Hematopoietic multipotent progenitor cell (in vitro differentiated cells): ENCODE results near the gene FRMPD3. TPM values are rescaled to one million over a fixed set of nuclear protein-coding genes. Genes with fewer than 3 reads are reported as not detected.

Experiments used
- DNase-seq, 3 donors: peaks; one replicate each; pipeline ENCODE4 v3.0.0-alpha.2; 2011 to 2015; ENCODE audit warnings: low read depth in 2 of 3, low spot score in 2 of 3
- total RNA-seq: library from RNA; depleted of rRNA; stranded (reverse); fragments of >200 nt; gene quantifications from one replicate; pipeline ENCODE4 v1.2.3, GENCODE V29; 2012

The FRMPD3 gene
- total RNA-seq, 1 donor = not detected

DNA sequence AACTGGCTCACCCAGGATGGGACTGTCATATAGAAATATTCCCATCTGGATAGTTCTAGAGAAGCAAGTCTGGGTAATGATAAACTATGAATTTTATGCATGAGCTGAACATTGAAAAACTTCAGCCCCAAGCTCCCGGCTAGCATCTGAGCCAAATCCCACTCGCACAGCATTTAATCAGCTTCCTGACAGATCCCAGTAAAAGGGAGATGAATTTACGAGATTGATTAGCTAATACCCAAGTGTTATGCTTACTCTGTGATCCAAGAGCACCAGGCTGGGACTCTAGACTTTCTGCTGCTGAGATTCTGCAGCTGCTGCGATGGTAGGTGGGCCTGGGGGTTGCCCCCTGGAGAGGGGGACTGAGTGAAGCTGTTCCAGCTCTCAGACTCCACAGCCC lies 28.0 kb downstream of the FRMPD3 start:
- DNase-seq = no peak

DNA sequence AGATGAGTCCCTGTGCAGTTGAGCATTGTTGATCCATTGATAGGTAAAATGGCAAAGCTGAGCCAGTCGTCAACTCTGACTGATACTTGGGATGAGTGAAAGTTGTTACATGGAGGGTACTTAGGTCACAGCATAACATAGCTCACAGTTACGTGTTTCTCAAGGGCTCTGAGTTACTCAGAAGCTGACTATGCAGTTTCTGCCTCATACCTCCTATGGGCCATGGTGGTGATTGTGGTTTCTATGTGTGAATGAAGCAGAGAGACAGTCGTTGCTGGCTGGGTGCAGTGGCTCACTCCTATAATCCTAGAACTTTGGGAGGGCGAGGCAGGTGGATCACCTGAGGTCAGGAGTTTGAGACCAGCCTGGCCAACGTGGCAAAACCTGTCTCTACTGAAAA lies 30.8 kb downstream of the FRMPD3 start:
- DNase-seq = no peak

DNA sequence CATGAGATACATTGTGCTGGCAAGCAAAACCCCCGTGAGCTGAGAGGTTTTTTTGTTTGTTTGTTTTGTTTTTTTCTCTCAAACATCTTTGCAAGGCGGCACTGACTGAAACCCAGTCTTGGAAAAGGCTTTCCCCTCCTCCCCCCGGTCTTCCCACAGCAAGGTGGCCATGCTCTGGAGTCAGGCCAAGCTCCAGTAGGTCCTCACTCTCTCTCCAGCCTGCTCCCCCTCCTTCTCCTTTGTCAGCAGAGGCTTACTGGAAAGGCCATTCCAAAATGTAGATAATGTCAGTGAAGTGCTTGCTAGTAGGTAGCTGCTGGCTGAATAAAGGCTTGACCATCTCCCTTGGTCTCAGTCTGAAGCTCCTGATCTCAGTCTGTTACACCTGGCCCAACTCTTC lies 32.6 kb downstream of the FRMPD3 start:
- DNase-seq = no peak

DNA sequence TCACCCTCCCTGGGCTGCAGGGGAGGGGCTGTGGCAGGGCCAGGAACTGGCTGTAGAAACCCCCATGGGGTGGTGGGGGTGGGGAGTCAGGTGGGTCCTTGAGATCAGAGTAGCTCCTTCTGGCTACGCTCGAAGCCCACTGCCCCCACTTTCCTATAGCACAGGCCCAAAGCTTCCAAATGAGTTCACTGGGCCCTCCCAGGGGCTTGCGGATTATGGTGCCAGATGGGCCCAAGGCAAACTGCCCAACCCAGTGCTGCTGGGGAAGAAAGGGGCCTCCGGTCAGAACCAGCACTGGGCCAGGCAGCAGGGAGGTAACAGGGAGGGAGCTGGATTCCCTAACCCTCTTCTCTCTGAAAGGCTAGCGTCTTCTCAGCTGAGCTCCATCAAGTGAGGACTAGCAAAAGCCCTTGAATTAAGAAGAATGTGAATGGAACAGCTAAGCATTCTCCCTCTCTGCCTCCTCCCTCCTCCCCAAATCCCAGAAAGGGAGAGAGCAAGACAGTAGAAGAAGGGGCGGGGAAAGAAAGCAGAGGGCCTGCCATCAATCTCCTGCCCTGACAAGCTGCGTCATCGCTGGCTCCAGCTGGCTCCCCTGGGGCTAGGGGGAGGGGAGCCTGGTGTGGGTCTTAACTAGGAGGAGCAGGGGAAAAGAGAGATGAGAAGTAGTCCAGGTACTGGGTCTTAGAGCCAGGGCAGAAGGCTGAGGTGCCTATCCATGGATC lies 34.7 kb downstream of the FRMPD3 start:
- DNase-seq = no peak

DNA sequence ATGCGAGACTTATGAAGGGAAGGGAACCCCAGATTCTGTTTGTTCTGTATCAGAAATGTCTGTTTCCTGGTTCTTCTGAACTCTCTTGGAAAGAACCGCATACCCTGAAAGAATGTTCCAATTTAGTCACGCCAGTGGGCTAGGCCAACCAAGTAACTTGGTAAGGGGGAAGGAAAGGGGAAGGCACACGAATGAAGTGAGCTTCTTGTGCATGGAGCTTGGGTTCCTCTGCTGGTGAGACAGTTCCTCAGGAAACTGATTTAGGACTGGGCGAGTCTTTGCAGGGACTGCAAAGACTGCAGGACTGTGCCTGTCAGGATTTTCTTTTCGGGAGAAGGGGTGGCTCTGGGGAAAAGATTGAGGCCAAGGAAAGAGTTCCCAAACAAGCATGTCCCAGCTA lies 35.6 kb downstream of the FRMPD3 start:
- DNase-seq = peak in 1 of 3 donors; percentile 2

DNA sequence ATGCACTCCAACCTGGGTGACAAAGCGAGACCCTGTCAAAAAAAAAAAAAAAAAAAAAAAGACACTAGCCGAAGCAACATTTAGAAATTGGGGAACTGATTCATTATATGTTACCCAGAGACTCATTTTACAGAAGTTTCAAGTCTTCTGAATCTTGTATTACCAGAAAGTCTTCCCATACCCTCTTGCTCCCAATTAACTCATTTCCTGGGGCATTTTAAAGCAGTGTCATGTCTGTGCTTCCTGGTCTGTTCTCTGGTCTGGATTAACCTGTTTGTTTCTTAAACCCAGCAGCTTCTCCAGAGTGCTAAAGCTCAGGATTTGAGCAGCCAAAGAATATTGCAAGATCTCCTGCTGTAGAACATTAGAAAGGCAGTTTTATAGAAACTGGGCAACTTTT lies 43.7 kb downstream of the FRMPD3 start:
- no peak for DNase-seq

DNA sequence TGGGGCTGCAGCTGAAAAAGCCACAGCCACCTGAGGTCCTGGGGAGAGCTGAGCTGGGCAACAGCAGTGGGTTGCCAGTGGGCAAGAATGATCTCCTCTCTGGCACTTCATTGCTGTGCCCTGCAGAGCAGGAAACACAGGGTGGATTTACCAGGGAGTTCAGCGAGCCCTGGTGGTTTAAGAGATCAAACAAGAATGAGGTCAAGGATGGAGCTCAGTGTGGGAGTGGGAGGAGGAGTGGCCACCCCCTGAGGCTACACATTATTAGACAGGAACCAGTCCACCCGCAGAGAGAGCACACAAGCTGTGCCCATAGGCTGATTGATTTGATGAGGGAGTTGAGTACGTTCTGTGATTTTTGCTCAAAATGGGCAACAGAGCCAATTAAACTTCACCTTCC lies 47.3 kb downstream of the FRMPD3 start:
- DNase-seq = no peak

Other genes with a start within 250 kb of the FRMPD3 start
- 12.1 TPM for gene NUP62CL, start 243.2 kb upstream of the FRMPD3 start, total RNA-seq
- gene DNAAF6, start 243.0 kb upstream of the FRMPD3 start, total RNA-seq = not detected
- 38.5 TPM for gene PRPS1, start 178.9 kb downstream of the FRMPD3 start, total RNA-seq